Left lobe of liver (tissue), 2 donors: ENCODE results near the gene SGPL1. TPM values are rescaled to one million over a fixed set of nuclear protein-coding genes. Genes with fewer than 3 reads are reported as not detected.

Experiments
- ATAC-seq: fragments of 200-7000 bp; cut with Tn5 transposase; one replicate; pipeline ENCODE4 v1.9.1; 2020; ENCODE audit warnings: mild to moderate bottlenecking, moderate library complexity
- DNase-seq: peaks from one replicate; pipeline ENCODE4 v3.0.0-alpha.2; 2020; ENCODE audit warnings: low spot score
- total RNA-seq: library from RNA; stranded (reverse); gene quantifications from one replicate; pipeline ENCODE4 v1.2.1, GENCODE V29; 2021
- donor health status: DM: no; HTN: no; CAD: no; lungs with moderate emphysema.
- donor health status: DM: no; HTN: yes; CAD: no.

SGPL1 gene
- total RNA-seq, 1 donor from 2014 or later, result 40.7 TPM

- ATAC-seq, result no peak
- no peak for DNase-seq
Observed at GRCh38 chr10:70872291-70872690, 56.5 kb downstream of the SGPL1 start.

DNA sequence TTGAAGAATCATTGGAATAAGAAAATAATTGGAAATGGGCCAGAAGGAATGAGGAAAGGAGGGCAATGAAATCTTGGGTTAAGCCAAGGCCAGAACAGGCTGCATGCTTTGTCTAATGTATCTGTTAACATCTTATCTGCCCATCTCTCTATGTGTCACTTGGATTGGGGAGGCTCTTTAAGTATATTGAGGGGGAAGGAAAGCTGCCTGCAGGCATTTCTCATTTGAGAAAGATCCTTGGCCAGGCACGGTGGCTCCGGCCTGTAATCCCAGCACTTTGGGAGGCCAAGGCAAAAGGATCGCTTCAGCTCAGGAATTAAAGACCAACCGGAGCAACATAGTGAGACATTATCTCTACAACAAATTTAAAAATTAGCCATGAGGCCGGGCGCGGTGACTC lies 58.3 kb downstream of the SGPL1 start:
- DNase-seq, result no peak
- no peak for ATAC-seq

DNA sequence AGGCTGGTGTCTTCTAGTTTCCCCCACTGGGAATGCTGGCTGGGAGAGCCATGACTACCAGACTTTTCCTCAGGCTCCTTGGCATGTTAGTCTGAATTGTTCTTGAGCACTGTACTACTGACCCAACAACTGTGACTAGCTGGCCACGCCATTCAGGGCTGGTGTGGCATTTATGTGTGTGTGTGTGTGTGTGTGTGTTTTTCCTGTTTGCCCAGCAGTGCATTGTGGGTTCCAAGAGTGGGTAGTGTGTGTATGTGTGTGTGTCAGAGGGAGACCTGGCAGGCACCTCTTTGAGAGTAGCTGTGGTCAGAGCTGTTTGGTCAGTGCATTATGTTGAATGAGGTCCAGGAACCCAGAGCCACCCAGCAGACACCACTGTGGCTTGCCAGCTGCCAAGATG lies 63.5 kb downstream of the SGPL1 start:
- no peak for DNase-seq
- ATAC-seq, result peak; percentile 9

DNA sequence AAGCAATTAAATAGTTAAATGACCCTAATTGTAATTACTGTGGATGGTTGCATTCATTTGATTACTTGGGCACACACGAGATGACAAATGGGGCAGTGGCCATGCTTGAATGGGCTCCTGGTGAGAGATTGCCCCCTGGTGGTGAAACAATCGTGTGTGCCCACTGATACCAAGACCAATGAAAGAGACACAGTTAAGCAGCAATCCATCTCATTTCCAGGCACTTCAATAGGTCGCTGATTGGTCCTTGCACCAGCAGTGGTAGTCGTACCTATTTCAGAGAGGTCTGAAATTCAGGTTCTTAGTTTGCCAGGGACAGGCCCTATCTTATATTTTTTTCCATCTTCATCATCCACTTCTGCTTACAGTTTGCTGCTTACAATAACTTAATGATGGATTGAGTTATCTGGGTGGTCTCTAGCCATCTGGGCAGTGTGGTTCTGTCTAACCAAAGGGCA lies 64.4 kb downstream of the SGPL1 start:
- peak; percentile 95 for ATAC-seq

DNA sequence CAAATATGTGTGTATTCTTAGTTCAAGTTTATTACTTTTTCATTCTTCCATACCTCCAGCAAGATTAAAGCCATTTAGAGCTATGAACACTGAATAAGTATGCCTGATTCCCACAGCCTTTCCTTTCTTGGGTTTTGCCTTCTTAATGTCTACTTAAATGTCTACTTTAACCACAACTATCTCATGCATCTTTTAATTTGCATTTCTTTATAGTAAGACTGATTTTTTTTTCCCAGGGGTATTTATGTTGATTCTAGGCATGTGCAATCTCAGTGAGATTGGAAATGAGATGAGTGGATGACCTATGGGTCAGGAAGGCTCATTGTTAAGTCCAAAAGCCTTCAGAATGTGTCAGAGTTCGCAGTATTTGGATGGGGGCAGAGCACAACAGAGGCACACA lies 69.0 kb downstream of the SGPL1 start:
- ATAC-seq (no peak), DNase-seq (no peak)

More for the DNA sequence above, 64.4 kb downstream of the SGPL1 start:
- peak; percentile 84 for DNase-seq

- DNase-seq, result no peak
- ATAC-seq, result no peak
Observed at GRCh38 chr10:70885481-70885880, 69.7 kb downstream of the SGPL1 start.

- DNase-seq (peak; percentile 98), ATAC-seq (peak; percentile 59)
Observed at GRCh38 chr10:70885931-70886903, 70.5 kb downstream of the SGPL1 start.

DNA sequence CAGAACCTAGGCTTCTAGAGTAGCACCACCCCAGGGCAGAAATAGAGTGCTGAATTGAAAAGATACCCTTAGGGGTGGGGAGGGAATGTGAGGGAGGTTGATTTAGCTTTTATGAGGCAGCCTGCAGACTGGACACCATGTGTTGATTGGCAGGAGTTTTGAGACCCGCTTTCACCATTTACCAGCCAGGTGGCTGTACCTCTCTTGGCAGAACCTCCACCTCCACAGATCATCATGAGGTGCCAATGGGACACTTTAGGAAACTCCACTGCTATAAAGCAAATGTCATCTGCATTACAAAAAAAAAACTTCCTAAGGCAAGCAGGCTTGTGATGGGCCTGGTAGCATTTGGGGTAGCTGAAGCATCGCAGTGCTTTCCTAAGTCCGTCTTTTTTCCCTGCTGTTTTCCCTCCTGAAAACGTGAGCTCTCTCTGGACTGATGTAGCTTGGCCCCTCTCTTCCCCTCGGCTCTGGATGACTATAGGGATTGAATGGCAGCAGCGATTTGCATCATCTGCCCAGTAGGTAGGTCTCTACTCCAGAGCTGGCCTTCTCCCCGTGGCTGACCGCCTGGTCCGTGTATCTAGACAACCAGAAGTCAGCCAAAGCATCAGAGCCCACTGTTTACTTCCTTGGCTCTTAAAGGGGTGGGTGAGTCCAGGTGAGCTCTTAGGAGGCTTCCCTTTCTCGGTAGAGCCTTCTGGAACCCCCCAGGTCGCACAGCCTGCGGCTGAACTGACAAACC lies 71.3 kb downstream of the SGPL1 start:
- ATAC-seq (no peak), DNase-seq (no peak)

- ATAC-seq (peak; percentile 75), DNase-seq (peak; percentile 93)
Observed at GRCh38 chr10:70887804-70888800, 72.4 kb downstream of the SGPL1 start, which contains the start of gene PCBD1. TSS of gene PCBD1 (minus strand) at chr10:70888565. CDS start at chr10:70888533, 32 bp downstream.

DNA sequence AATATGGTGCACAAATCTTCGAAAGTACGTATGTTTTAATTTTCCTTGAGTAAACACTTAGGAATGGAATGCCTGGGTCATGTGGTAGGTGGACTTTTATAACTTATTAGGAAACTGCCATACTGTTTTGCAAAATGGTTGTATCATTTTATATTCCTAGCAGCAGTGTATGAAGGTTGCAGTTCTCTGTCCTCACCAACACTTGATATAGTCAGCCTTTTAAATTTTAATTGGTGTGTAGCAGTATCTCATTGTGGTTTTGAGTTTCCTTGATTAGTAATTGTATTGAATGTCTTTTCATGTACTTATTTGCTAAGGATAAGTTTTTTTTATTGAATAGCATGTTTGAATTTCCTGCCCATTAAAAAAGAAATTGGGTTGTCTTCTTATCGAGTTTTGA lies 73.5 kb downstream of the SGPL1 start:
- DNase-seq (no peak), ATAC-seq (no peak)

GRCh38 chr10:70890917-70891431 lies 75.2 kb downstream of the SGPL1 start:
- DNase-seq, result peak; percentile 81
- peak; percentile 15 for ATAC-seq

- DNase-seq, result no peak
- ATAC-seq, result no peak
Observed at GRCh38 chr10:70891627-70892026, 75.9 kb downstream of the SGPL1 start.

GRCh38 chr10:70892631-70893030 lies 76.9 kb downstream of the SGPL1 start:
- ATAC-seq (no peak), DNase-seq (no peak)

- DNase-seq (no peak), ATAC-seq (no peak)
Observed at GRCh38 chr10:70893227-70894006, 77.7 kb downstream of the SGPL1 start.

DNA sequence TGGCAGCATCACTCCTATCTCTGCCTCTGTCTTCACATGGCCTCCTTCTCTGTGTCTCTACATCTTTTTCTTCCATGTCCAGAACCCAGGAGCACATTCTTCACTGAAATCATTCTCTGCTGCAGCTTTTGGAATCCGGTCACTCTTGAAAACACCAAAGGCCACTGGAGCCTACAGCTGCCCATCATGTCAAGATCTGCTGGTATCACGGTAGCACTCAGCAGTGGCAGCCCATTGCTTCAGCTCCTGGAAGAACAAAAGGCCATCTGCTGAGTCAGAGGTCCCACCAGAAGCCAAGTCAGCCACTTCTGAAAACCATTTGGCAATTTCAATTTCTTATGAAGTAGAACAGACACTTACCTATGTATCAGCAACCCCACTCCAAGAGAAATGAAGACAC lies 78.7 kb downstream of the SGPL1 start:
- no peak for DNase-seq
- ATAC-seq, result no peak

DNA sequence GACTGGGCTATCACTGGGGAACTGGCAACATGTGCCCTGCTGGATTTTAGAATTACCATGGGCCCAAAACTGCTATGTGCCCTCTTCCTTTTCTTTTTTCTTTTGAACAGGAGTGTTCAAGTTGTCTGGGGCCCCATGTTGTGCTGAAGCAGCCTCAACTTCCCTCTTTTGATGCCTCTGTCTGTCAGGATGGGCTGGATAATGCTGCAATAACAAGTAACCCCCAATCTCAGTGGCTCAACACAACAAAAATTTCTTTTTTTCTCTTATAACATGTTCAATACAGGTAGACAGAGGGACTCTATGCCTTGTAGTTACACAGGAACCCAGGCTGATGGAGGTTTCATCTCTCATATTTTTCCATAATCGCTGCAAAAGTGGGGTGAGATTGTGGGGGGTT lies 80.8 kb downstream of the SGPL1 start:
- no peak for ATAC-seq

GRCh38 chr10:70898687-70899086 lies 82.9 kb downstream of the SGPL1 start:
- DNase-seq, result no peak

More for the DNA sequence above, 80.8 kb downstream of the SGPL1 start:
- DNase-seq, result no peak

GRCh38 chr10:70899096-70899495 lies 83.3 kb downstream of the SGPL1 start:
- DNase-seq (no peak), ATAC-seq (no peak)

More at GRCh38 chr10:70898687-70899086, 82.9 kb downstream of the SGPL1 start:
- no peak for ATAC-seq

GRCh38 chr10:70901276-70901878 lies 85.6 kb downstream of the SGPL1 start:
- ATAC-seq (no peak), DNase-seq (no peak)
